Cardiac septum (tissue), 1 donor: ENCODE results near the gene GRIN2D. TPM values are rescaled to one million over a fixed set of nuclear protein-coding genes. Genes with fewer than 3 reads are reported as not detected.
A peak's percentile ranks its signal among the peaks of the same experiment; 100 is the strongest.

Experiments used
- DNase-seq: peaks from one replicate; pipeline ENCODE4 v3.0.0-alpha.2; 2020; ENCODE audit warnings: low spot score
- intact Hi-C: fragments of 100-400 bp; cut with DNase I; formaldehyde crosslinking; loops from one replicate; pipeline ENCODE4 v1.14.0; 2022
- long read RNA-seq: library from polyadenylated mRNA; unstranded; transcript quantifications from one replicate; pipeline ENCODE4 v2.0.0, GENCODE V29; 2021
- total RNA-seq: library from RNA; stranded (reverse); fragmentation: NEBNext Ultra II Directional; extraction: Animal tissue kit (Norgen Biotek cat#: 25700); gene quantifications from one replicate; pipeline ENCODE4 v1.2.1, GENCODE V29; 2021
- donor health status: DM: no; HTN: no; CAD: no.

The GRIN2D gene
- 0.70 TPM for total RNA-seq
- long read RNA-seq, partial matches to known transcripts: 0 of 1 reads
- long read RNA-seq, other reads (novel, unspliced or antisense): 1 of 1 reads

DNA sequence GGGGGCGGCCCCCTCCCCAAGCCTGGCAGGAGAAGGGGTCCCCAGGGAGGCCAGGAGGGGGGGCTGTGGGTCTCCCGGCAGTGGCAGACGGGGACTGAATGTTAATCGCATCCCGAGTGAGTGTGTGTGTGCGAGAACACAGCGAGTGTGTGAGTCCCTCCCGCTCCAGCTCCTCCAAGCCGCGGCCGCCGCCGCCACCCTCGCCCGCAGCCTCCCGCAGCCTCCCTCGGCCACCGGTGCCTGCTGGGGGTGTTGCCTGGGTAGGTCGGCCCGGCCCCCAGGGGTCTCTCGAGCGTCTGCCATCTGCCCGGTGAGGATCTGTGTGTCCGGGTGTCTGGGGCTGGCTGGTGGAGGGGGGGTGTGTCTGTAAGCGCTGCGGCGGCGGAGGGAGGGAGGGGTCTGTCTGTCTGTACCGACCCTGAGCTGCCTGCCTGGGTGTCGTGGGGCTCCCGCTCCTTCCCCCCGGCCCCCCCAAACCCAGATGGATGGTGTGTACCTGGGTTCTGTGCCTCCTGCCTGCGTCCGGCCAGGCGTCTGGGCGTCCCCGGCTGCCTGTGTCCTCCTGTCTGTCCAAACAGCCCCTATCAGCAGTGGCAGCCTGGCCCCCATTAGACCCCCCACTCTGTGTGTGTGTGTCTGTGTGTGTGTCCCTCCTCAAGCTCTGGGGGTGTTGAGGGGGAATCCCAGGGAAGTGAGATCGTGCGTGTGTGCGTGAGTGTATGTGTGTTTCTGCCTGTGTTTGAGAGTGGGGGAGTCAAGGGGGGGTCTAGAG lies at the start of gene GRIN2D:
GRIN2D (plus strand) TSS at position 110 of the 772 bp plus-strand sequence. CDS start 4,725 bp downstream, outside the sequence.
- no peak for DNase-seq
- intact Hi-C loops: loop anchor here (5.0 kb wide), 1 partner anchor 54 kb away; the partner anchor contains the start of gene GRWD1

- no peak for DNase-seq
- intact Hi-C loops: no loop called here
These were observed 48.6 kb upstream of the GRIN2D start for GRCh38 chr19:48344892-48345291.

DNA sequence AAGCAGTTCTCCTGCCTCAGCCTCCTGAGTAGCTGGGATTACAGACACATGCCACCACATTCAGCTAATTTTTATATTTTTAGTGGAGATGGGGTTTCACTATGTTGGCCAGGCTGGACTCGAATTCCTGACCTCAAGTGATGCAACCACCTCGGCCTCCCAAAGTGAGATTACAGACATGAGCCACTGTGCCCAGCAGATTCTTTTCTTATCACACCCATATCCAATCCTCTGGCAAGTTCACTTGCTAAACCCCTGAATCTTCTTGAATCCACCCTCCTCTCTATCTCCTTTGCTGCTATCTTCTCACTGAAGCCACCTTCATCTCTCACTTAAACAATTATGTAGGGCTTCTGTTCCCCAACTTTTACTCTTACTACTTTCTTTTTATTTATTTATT lies 47.3 kb upstream of the GRIN2D start:
- intact Hi-C loops: no loop called here

DNA sequence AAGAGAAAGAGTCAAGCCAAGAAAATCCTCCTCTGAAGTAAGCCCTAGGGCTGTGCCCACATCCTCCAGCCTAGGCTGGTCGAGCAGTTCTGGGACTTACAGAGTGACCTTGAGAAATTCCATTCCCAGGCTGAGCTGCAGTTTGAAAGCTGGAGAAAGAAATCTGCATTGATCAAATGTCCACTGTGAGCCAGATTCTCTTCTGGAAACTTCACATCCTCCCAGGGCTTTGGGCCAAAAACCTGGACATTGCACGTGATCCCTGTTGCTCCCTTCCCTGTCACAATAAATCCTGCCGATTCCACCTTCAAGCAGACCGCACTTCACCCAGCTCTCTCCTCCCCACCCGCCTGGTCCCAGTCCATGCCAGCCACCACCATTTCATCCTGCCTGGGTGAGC lies 45.4 kb upstream of the GRIN2D start:
- no peak for DNase-seq
- intact Hi-C loops: no loop called here

More for the DNA sequence above, 47.3 kb upstream of the GRIN2D start:
- no peak for DNase-seq

DNA sequence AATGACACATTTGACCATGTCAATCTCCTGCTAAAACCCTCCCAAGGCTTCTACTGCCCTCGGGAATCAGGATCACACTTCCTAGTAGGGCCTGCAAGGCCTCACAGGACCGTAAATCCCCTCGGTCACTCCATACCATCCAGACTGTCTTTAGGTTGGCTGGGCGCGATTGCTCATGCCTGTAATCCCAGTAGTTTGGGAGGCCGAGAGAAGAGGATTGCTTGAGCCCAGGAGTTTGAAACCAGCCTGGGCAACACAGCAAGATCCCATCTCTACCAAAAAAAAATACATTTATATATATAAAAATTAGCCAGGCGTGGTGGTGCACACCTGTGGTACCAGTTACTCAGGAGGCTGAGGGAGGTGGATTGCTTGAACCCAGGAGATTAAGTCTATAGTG lies 44.7 kb upstream of the GRIN2D start:
- intact Hi-C loops: no loop called here
- DNase-seq: no peak

DNA sequence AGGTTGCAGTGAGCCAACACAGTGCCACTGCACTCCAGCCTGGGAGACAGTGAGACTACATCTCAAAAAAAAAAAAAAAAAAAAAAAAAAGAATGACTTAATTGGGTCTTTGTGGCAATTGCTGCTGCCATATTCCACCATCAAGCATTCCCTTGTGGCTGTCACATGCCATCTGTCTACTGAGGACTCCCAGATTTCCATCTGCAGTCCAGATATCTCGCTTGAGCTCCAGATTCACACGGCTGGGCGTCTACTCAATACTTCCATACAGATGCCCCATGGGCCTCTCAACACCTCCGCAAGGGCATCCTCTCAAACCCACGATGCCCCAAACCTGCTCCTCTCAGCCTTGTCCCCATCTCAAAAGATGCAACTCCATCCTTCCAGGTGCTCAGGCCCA lies 42.6 kb upstream of the GRIN2D start:
- no peak for DNase-seq
- intact Hi-C loops: no loop called here

GRCh38 chr19:48351341-48351752 lies 42.1 kb upstream of the GRIN2D start:
- DNase-seq: peak; percentile 90
- intact Hi-C loops: no loop called here

DNA sequence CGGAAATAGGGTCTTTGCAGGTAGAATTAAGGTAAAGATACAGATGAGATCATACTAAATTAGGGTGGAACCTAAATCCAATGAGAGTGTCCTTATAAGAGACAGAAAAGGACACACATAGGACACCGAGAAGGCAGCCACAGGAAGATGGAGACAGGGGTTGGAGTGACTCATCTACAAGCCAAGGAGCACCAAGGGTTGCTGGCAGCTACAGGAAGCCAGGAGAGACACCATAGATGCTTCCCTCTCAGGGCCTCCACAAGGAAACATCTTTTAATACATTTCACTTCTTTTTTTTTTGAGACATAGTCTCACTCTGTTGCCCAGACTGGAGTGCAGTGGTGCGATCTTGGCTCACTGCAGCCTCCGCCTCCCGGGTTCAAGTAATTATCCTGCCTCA lies 39.8 kb upstream of the GRIN2D start:
- intact Hi-C loops: no loop called here
- no peak for DNase-seq

GRCh38 chr19:48354332-48354992 lies 39.0 kb upstream of the GRIN2D start:
- DNase-seq: no peak
- intact Hi-C loops: no loop called here

GRCh38 chr19:48355365-48355954 lies 38.0 kb upstream of the GRIN2D start:
- intact Hi-C loops: no loop called here
- no peak for DNase-seq

DNA sequence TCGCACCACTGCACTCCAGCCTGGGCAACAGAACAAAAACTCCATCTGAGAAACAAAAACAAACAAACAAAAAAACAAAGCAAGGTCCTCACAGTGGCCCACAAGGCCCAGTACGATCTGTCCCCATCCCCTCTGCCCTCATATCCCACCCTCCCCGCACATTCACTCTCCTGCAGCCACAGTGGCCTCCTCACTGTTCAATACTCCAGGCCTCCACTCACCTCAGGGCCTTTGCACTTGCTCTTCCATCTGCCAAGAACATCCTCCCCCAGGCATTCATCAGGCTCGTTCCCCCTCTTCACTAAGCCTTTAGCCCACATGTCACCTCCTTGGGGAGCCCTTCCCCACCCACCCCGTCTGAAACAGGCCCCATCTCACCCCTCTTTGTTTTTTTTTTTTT lies 34.3 kb upstream of the GRIN2D start:
- no peak for DNase-seq
- intact Hi-C loops: no loop called here

DNA sequence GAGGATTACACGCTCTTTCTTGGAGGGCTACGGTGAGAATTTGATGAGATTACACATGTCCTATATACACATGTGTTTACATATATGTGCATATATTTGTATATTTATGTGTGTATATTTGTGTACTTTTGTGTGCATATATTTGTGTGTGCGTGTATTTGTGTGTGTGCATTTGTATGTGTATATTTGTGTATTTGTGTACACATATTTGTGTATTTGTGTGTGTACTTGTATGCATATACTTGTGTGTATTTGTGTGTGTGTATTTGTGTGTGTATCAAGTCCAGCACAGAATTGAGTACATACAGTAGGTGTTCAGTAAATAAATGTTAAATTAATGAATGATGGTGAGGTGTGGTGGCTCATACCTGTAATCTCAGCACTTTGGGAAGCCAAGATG lies 31.6 kb upstream of the GRIN2D start:
- no peak for DNase-seq
- intact Hi-C loops: loop anchor here (2.0 to 10.0 kb wide), 2 partner anchors 29 to 83 kb away; partner anchors contain the start of gene GRWD1

GRCh38 chr19:48362716-48363499 lies 30.6 kb upstream of the GRIN2D start:
- peak; percentile 98 for DNase-seq
- intact Hi-C loops: loop anchor here (2.0 to 10.0 kb wide), 2 partner anchors 30 to 82 kb away; partner anchors contain the start of gene GRWD1

- intact Hi-C loops: loop anchor here (2.0 to 10.0 kb wide), 2 partner anchors 31 to 81 kb away; partner anchors contain the start of gene GRWD1
- no peak for DNase-seq
These were observed 30.0 kb upstream of the GRIN2D start for GRCh38 chr19:48363500-48363809.

- intact Hi-C loops: loop anchor here (2.0 to 10.0 kb wide), 3 partner anchors 27 to 81 kb away; partner anchors contain the start of genes GRWD1 and KDELR1
- DNase-seq: peak; percentile 99
These were observed 29.5 kb upstream of the GRIN2D start, which contains the start of the genes SYNGR4 and TMEM143 for GRCh38 chr19:48363810-48364597. Gene SYNGR4 (plus strand): TSS chr19:48364367. CDS start chr19:48365843, 1,476 bp downstream. Gene TMEM143 (minus strand): TSS chr19:48363940. CDS start chr19:48363920, 20 bp downstream.

DNA sequence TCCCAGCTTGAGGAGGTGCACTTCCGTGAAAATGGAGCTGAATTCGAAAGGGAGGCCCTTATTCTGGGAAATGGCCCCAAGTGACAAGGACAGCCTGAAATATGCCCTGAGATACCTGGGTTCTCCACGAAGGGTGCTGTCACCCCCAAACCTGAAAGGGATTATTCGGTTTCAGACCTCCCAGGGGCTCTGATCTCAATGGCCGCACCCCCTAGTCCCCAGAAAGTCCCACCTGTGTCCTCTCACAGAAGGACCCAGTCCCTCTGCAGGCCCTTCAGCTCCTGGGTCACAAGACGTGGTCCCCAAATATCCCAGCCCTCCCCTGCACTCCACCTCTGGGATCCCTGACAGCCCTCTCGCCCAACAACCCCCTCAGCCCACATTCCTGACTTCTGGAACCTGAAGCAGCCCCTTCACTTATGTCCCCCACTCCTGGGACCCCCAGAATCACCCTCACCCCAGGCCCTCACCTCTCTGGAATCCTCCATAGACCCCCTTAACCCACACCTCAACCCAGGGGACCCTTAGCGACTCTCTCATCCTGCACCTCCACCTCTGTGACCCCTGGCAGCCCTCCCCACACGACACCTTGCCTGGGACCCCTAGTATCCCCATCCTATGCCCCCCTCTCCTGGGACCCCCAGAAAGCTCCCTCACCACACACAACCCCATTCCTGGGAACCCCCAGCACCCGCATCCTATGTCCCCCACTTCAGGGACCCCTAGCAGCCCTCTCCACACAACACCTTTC lies 28.7 kb upstream of the GRIN2D start:
- no peak for DNase-seq
- intact Hi-C loops: loop anchor here (2.0 to 10.0 kb wide), 2 partner anchors 26 to 80 kb away; partner anchors contain the start of genes GRWD1 and KDELR1

DNA sequence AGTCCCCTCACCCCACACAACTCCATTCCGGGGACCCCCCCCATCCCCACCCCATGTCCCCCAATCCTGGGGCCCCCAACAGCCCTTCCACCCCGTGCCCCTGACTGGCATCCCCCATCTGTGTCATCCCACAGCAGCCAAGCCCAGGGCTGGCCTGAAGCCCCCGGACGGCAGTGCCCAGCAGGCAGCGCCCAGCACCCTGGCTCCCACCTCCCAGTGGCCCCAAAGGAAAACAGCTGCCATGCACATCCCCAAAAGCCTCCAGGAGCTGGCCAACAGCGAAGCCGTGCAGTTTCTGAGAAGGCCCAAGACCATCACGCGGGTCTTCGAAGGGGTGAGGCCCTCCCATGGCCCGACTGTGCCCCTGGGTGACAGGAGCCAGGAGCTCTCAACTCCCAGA lies 27.9 kb upstream of the GRIN2D start:
- intact Hi-C loops: loop anchor here (2.0 to 10.0 kb wide), 2 partner anchors 25 to 79 kb away; partner anchors contain the start of genes GRWD1 and KDELR1
- DNase-seq: no peak

GRCh38 chr19:48367855-48368254 lies 25.6 kb upstream of the GRIN2D start:
- no peak for DNase-seq
- intact Hi-C loops: loop anchor here (10.0 kb wide), 1 partner anchor 77 kb away; the partner anchor contains the start of gene GRWD1
